Breast epithelium (tissue), 3 donors: ENCODE results near the gene PGBD5.

ENCODE experiments used
- CTCF ChIP-seq, 3 donors: fragments of 450-650 bp; IDR thresholded peaks; one replicate each; pipeline ENCODE4 v1.5.1; 2016 to 2017; ENCODE audit warnings: antibody characterized with exemption in 3 of 3, mild to moderate bottlenecking in 3 of 3, moderate library complexity in 3 of 3
- POLR2A ChIP-seq: fragments of 450-650 bp; IDR thresholded peaks from one replicate; pipeline ENCODE4 v1.6.1; 2016; ENCODE audit warnings: antibody characterized with exemption, mild to moderate bottlenecking, moderate library complexity
- POLR2AphosphoS5 ChIP-seq, 3 donors: sonication (generic); formaldehyde crosslinking; IDR thresholded peaks; one replicate each; pipeline ENCODE4 v1.6.1; 2017; ENCODE audit warnings: antibody characterized with exemption in 3 of 3

- TF ChIP-seq CTCF (IDR thresholded peaks at IDR 0.05), result no peak
- no peak for TF ChIP-seq POLR2A
- no peak for TF ChIP-seq POLR2AphosphoS5 (IDR thresholded peaks at IDR 0.05)
Measured at GRCh38 chr1:230278871-230279582, 147.1 kb downstream of the PGBD5 start.
